ENCODE measurements around the gene APOM. TPM values are rescaled to one million over a fixed set of nuclear protein-coding genes. Genes with fewer than 3 reads are reported as not detected.

APOM gene
- total RNA-seq, 1 experiment from 2014 or later, result 3.9 TPM

DNA sequence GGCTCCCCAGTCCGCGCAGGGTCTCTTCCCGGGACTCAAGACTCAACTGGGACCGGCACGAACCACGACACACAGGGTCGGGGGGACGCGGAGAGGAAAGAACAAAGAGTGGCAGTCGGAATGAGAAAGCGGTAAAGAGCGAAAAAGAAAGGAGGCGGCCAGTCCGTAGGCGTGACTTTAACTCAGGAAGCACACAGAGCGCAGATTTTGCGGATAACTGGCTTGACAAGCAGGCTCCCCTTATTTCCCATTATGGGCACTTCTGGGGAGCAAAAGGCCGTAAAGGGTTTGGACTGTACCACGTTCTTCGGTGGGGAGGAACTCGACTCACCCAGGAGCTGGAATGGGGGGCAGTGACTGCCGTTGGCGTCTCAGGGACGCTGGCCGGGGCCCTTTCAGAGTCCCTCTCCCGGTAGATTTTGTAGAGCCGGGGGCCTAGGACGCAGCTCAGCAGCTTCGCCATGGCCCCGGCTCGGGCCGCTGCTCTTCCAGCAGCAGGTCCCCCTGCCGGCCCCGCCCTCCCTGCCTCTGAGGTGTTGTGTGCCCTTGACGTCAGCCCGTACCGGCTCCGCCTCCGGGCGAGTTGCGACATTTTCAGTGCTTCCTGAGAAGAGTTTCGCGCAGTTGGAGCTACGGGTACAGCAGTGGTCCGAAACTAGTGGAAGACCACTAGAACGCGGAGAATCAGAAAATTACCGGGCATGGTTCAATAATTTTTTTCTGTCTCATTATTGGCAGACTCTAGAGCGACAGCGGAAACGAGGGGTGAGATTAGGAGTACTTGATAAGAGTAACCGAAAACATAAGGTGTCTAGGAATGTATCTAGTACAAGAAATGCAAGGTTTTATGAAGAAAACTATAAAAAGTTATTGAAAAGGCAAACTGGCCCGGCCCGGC, 47.4 kb downstream of the APOM start, which contains the start of gene ABHD16A:
TSS of gene ABHD16A (minus strand) at position 506 of the 898 bp plus-strand sequence. CDS start at position 463, 43 bp downstream.
- peak; percentile 98 for DNase-seq (ENCODE audit: low read depth)

DNA sequence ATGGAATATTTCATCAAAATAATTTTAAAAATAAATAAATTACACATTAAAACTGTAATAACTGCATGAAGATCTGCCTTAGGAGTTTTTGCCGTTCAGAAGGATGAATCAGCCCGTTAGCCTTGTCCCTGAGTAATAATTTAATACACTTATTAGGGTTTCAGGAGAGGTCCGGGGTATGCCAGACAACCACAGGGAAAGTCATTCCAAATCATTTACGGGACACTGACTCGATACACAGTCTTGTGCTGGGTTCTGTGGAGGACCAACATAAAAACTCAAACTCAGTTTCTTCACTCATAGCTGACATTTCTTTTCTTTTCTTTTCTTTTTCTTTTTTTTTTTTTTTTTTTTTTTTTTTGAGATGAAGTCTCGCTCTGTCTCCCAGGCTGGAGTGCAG, 50.2 kb downstream of the APOM start:
- DNase-seq (ENCODE audit: low read depth), result no peak

DNA sequence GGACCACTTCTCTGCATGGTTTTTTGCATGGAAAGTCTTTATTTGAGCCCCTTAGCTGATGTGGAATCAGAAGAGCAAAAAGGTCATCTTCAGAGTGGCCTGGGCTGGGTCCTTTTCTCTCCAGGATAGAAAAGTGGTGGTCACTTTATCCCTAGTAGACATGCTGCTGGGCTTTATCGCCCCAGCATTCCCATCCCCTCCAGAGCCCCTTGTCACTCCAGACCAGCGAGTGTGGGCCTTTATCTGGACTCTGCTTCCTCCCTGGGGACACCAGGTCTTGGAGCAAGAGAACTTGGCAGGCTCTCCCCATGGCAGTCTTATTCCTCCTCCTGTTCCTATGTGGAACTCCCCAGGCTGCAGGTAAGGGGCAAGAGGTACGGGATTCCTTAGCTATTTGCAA, 50.9 kb downstream of the APOM start, which contains the start of gene LY6G6F:
TSS of gene LY6G6F (plus strand) at position 268 of the 400 bp plus-strand sequence. CDS start at position 309, 41 bp downstream.
- DNase-seq (ENCODE audit: low read depth), result no peak

DNA sequence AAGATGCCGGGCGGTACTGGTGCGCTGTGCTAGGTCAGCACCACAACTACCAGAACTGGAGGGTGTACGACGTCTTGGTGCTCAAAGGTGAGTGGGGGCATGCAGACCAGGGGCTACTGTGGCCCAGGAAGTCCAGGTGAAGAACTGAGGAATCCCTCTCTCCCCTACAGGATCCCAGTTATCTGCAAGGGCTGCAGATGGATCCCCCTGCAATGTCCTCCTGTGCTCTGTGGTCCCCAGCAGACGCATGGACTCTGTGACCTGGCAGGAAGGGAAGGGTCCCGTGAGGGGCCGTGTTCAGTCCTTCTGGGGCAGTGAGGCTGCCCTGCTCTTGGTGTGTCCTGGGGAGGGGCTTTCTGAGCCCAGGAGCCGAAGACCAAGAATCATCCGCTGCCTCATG, 52.0 kb downstream of the APOM start:
- DNase-seq (ENCODE audit: low read depth), result no peak

Other genes starting within 250 kb of the APOM start
- gene MICB, start 157.7 kb upstream of the APOM start, total RNA-seq (2014; rRNA removed), result 10.6 and 13.0 TPM in 2 replicates
- not detected in 2 replicates for gene MCCD1, start 126.9 kb upstream of the APOM start, total RNA-seq (2014; rRNA removed)
- 402 and 452 TPM in 2 replicates for gene DDX39B, start 113.9 kb upstream of the APOM start, total RNA-seq (2014; rRNA removed)
- gene ATP6V1G2, start 109.3 kb upstream of the APOM start, total RNA-seq (2014; rRNA removed), result 3.1 and 3.3 TPM in 2 replicates
- gene NFKBIL1, start 108.3 kb upstream of the APOM start, total RNA-seq (2014; rRNA removed), result 21.2 and 26.8 TPM in 2 replicates
- not detected in 2 replicates for gene LTA, start 83.6 kb upstream of the APOM start, total RNA-seq (2014; rRNA removed)
- gene TNF, start 80.3 kb upstream of the APOM start, total RNA-seq (2014; rRNA removed), result not detected in 2 replicates
- not detected in 2 replicates for gene LTB, start 73.5 kb upstream of the APOM start, total RNA-seq (2014; rRNA removed)
- not detected in 2 replicates for gene LST1, start 69.6 kb upstream of the APOM start, total RNA-seq (2014; rRNA removed)
- not detected in 2 replicates for gene NCR3, start 62.9 kb upstream of the APOM start, total RNA-seq (2014; rRNA removed)
- not detected in 2 replicates for gene AIF1, start 40.7 kb upstream of the APOM start, total RNA-seq (2014; rRNA removed)
- 75.9 and 81.7 TPM in 2 replicates for gene PRRC2A, start 35.2 kb upstream of the APOM start, total RNA-seq (2014; rRNA removed)
- gene BAG6, start 3.2 kb upstream of the APOM start, total RNA-seq (2014; rRNA removed), result 180 and 219 TPM in 2 replicates
- gene C6orf47, start 4.9 kb downstream of the APOM start, total RNA-seq (2014; rRNA removed), result 30.0 and 31.3 TPM in 2 replicates
- 28.5 and 31.2 TPM in 2 replicates for gene GPANK1, start 9.1 kb downstream of the APOM start, total RNA-seq (2014; rRNA removed)
- gene CSNK2B, start 10.2 kb downstream of the APOM start, total RNA-seq (2014; rRNA removed), result 292 and 320 TPM in 2 replicates
- gene LY6G5B, start 14.1 kb downstream of the APOM start, total RNA-seq (2014; rRNA removed), result 2.4 and 4.0 TPM in 2 replicates
- 1.4 and 3.2 TPM in 2 replicates for gene LY6G5C, start 25.2 kb downstream of the APOM start, total RNA-seq (2014; rRNA removed)
- 45.8 and 50.5 TPM in 2 replicates for gene ABHD16A, start 47.4 kb downstream of the APOM start, total RNA-seq (2014; rRNA removed)
- gene LY6G6F, start 51.0 kb downstream of the APOM start, total RNA-seq (2014; rRNA removed), result not detected in 2 replicates
- not detected in 2 replicates for gene LY6G6D, start 59.5 kb downstream of the APOM start, total RNA-seq (2014; rRNA removed)
- 0.51 TPM in 1 of 2 replicates, not detected in the other for gene LY6G6C, start 65.9 kb downstream of the APOM start, total RNA-seq (2014; rRNA removed)
- gene MPIG6B, start 67.5 kb downstream of the APOM start, total RNA-seq (2014; rRNA removed), result not detected in 2 replicates
- gene DDAH2, start 73.4 kb downstream of the APOM start, total RNA-seq (2014; rRNA removed), result 78.4 and 85.8 TPM in 2 replicates
- gene CLIC1, start 80.6 kb downstream of the APOM start, total RNA-seq (2014; rRNA removed), result 771 and 894 TPM in 2 replicates
- gene MSH5, start 84.1 kb downstream of the APOM start, total RNA-seq (2014; rRNA removed), result 13.2 and 16.5 TPM in 2 replicates
- gene SAPCD1, start 106.8 kb downstream of the APOM start, total RNA-seq (2014; rRNA removed), result 1.5 and 2.7 TPM in 2 replicates
- not detected in 2 replicates for gene VWA7, start 121.4 kb downstream of the APOM start, total RNA-seq (2014; rRNA removed)
- gene VARS1, start 139.9 kb downstream of the APOM start, total RNA-seq (2014; rRNA removed), result 63.2 and 68.7 TPM in 2 replicates
- gene LSM2, start 151.1 kb downstream of the APOM start, total RNA-seq (2014; rRNA removed), result 78.7 and 88.2 TPM in 2 replicates
- gene HSPA1L, start 159.4 kb downstream of the APOM start, total RNA-seq (2014; rRNA removed), result 0.71 and 1.5 TPM in 2 replicates
- gene HSPA1A, start 159.6 kb downstream of the APOM start, total RNA-seq (2014; rRNA removed), result 98.9 and 101 TPM in 2 replicates
- 86.1 and 92.2 TPM in 2 replicates for gene HSPA1B, start 171.8 kb downstream of the APOM start, total RNA-seq (2014; rRNA removed)
- gene NEU1, start 206.9 kb downstream of the APOM start, total RNA-seq (2014; rRNA removed), result 43.9 and 57.2 TPM in 2 replicates
- gene SLC44A4, start 223.1 kb downstream of the APOM start, total RNA-seq (2014; rRNA removed), result 0.06 TPM in 1 of 2 replicates, not detected in the other
- gene EHMT2, start 241.8 kb downstream of the APOM start, total RNA-seq (2014; rRNA removed), result 58.6 and 60.5 TPM in 2 replicates
- gene ZBTB12, start 246.2 kb downstream of the APOM start, total RNA-seq (2014; rRNA removed), result 1.2 and 3.0 TPM in 2 replicates